HepG2 (cell line): ENCODE data around the gene NLRC5. TPM values are rescaled to one million over a fixed set of nuclear protein-coding genes. Genes with fewer than 3 reads are reported as not detected.

ENCODE experiments used
- CREB3 ChIP-seq: sonication (generic); formaldehyde crosslinking; IDR thresholded peaks from 2 replicates; pipeline ENCODE4 v1.5.0; 2020; ENCODE audit warnings: missing genetic modification reagents
- EZH2 ChIP-seq: conservative IDR thresholded peaks from 2 replicates; pipeline ENCODE4 v1.6.1; 2012; ENCODE audit warnings: mild to moderate bottlenecking, low read depth, low read length, moderate library complexity
- FOXP1 ChIP-seq, 2 experiments: fragments of 450-650 bp in 1 of 2; IDR thresholded peaks; 2 replicates each; pipeline ENCODE4 v1.6.1; 2017 to 2018; ENCODE audit warnings: antibody characterized with exemption in 1 of 2
- HNRNPK ChIP-seq: fragments of 200-400 bp; formaldehyde crosslinking; IDR thresholded peaks from 2 replicates; pipeline ENCODE4 v1.6.1; 2018; ENCODE audit warnings: low read length, low read depth, moderate library complexity, mild to moderate bottlenecking; ENCODE audit not compliant: poor library complexity, severe bottlenecking
- MATR3 ChIP-seq: sonication (generic); formaldehyde crosslinking; IDR thresholded peaks from 2 replicates; pipeline ENCODE4 v1.4.0; 2020; ENCODE audit warnings: missing genetic modification reagents
- SKIL ChIP-seq: sonication (generic); formaldehyde crosslinking; IDR thresholded peaks from 2 replicates; pipeline ENCODE4 v1.8.0; 2022; ENCODE audit warnings: missing genetic modification reagents, mild to moderate bottlenecking, moderate library complexity, borderline replicate concordance
- SP2 ChIP-seq: sonication (generic); formaldehyde crosslinking; IDR thresholded peaks from 2 replicates; pipeline ENCODE4 v1.5.1; 2020; ENCODE audit warnings: mild to moderate bottlenecking, missing genetic modification reagents
- ZFAT ChIP-seq: sonication (generic); formaldehyde crosslinking; conservative IDR thresholded peaks from 2 replicates; pipeline ENCODE4 v1.8.1; 2023; ENCODE audit warnings: missing genetic modification reagents, inconsistent platforms
- ZNF407 ChIP-seq: sonication (generic); formaldehyde crosslinking; IDR thresholded peaks from one replicate; pipeline ENCODE4 v1.5.1; 2020; ENCODE audit warnings: mild to moderate bottlenecking, missing genetic modification reagents; ENCODE audit errors: not compliant biosample characterization
- ZNF598 ChIP-seq: sonication (generic); formaldehyde crosslinking; IDR thresholded peaks from 2 replicates; pipeline ENCODE4 v1.5.1; 2020; ENCODE audit warnings: mild to moderate bottlenecking, missing genetic modification reagents, borderline replicate concordance
- ZNF672 ChIP-seq: sonication (generic); formaldehyde crosslinking; IDR thresholded peaks from 2 replicates; pipeline ENCODE4 v1.8.1; 2022; ENCODE audit warnings: missing genetic modification reagents
- ZNF737 ChIP-seq: sonication (generic); formaldehyde crosslinking; IDR thresholded peaks from 2 replicates; pipeline ENCODE4 v1.5.0; 2020; ENCODE audit warnings: missing genetic modification reagents, mild to moderate bottlenecking, borderline replicate concordance
- polyA plus RNA-seq, 8 experiments: library from polyadenylated mRNA; depleted of rRNA in 3 of 8; stranded (reverse) in 7 of 8; unstranded in 1 of 8; fragments of >200 nt; fragmentation: Illumina TruSeq in 4 of 8; extraction: Trizol in 4 of 8; gene quantifications; 2 replicates each; pipeline versions ENCODE4 v1.2.1 to v1.2.3, GENCODE V29; 2011 to 2016; ENCODE audit warnings: low read depth in 4 of 8, missing spikeins in 1 of 8, mixed read lengths in 1 of 8; ENCODE audit not compliant: insufficient read depth in 1 of 8
- total RNA-seq, 5 experiments: library from RNA; depleted of rRNA; stranded (reverse); fragments of >200 nt; fragmentation: Illumina TruSeq; extraction: Trizol; gene quantifications; 2 replicates each; pipeline ENCODE4 v1.2.3, GENCODE V29; 2016; ENCODE audit warnings: low read depth in 1 of 5
- TF ChIP-seq, protein P1 (sequence below): sonication (generic); formaldehyde crosslinking; IDR thresholded peaks from 2 replicates; pipeline ENCODE4 v1.4.0; 2020; ENCODE audit warnings: missing genetic modification reagents, mild to moderate bottlenecking, borderline replicate concordance

NLRC5 gene
- total and polyA plus RNA-seq, 2 of the 13 experiments (the other 11 are each of a cell fraction or from before 2014, with no cell fraction given), result 6.3 to 12.7 TPM

GRCh38 chr16:57004387-57005250 lies 15.3 kb downstream of the NLRC5 start (continued):
- TF ChIP-seq SKIL (CRISPR knock-in tag) (no peak), ZNF598 (peak; percentile 64; the same call in 1 of the 2 replicates), MATR3 (CRISPR knock-in tag) (no peak), ZNF672 (CRISPR knock-in tag) (no peak), ZNF407 (CRISPR knock-in tag) (no peak), EZH2 (no peak), CREB3 (CRISPR knock-in tag) (no peak), FOXP1 (IDR thresholded peaks at IDR 0.05) (no peak), FOXP1 (CRISPR knock-in tag; IDR thresholded peaks at IDR 0.05) (no peak), ZNF737 (CRISPR knock-in tag) (no peak), ZFAT (CRISPR knock-in tag) (no peak), SP2 (CRISPR knock-in tag) (no peak), HNRNPK (no peak)
- TF ChIP-seq, protein P1, sequence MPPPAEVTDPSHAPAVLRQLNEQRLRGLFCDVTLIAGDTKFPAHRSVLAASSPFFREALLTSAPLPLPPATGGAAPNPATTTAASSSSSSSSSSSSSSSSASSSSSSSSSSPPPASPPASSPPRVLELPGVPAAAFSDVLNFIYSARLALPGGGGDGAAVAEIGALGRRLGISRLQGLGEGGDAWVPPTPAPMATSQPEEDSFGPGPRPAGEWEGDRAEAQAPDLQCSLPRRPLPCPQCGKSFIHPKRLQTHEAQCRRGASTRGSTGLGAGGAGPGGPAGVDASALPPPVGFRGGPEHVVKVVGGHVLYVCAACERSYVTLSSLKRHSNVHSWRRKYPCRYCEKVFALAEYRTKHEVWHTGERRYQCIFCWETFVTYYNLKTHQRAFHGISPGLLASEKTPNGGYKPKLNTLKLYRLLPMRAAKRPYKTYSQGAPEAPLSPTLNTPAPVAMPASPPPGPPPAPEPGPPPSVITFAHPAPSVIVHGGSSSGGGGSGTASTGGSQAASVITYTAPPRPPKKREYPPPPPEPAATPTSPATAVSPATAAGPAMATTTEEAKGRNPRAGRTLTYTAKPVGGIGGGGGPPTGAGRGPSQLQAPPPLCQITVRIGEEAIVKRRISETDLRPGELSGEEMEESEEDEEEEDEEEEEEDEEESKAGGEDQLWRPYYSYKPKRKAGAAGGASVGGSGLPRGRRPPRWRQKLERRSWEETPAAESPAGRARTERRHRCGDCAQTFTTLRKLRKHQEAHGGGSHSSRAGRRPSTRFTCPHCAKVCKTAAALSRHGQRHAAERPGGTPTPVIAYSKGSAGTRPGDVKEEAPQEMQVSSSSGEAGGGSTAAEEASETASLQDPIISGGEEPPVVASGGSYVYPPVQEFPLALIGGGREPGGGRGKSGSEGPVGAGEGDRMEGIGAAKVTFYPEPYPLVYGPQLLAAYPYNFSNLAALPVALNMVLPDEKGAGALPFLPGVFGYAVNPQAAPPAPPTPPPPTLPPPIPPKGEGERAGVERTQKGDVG (CRISPR knock-in tag), result no peak; the same call in 1 of the 2 replicates
